HG03196 (cell line): ENCODE results near the gene MAN1C1.
"Not testable (repeated sequence)": the region's sequence is repeated elsewhere in the genome, so short reads cannot be mapped to it uniquely, and the experiment has no call there.

ENCODE experiments used
- ATAC-seq: cut with Tn5 transposase; IDR thresholded peaks from one replicate; pipeline ENCODE4 v1.9.1; 2021; ENCODE audit not compliant: unreplicated experiment

The MAN1C1 gene

GRCh38 chr1:25583519-25584370 is 32.8 kb upstream of the MAN1C1 start:
- no peak for ATAC-seq

GRCh38 chr1:25586181-25586588 is 30.4 kb upstream of the MAN1C1 start:
- no peak for ATAC-seq

- no peak for ATAC-seq
Measured at GRCh38 chr1:25587290-25587689, 29.3 kb upstream of the MAN1C1 start.

GRCh38 chr1:25588224-25588623 is 28.4 kb upstream of the MAN1C1 start:
- ATAC-seq, result not testable (repeated sequence)

GRCh38 chr1:25588786-25589185 is 27.8 kb upstream of the MAN1C1 start:
- not testable (repeated sequence) for ATAC-seq

GRCh38 chr1:25590096-25590824 is 26.3 kb upstream of the MAN1C1 start:
- ATAC-seq, result no peak

- ATAC-seq, result no peak
Measured at GRCh38 chr1:25593861-25594260, 22.7 kb upstream of the MAN1C1 start.

- no peak for ATAC-seq
Measured at GRCh38 chr1:25594971-25595370, 21.6 kb upstream of the MAN1C1 start.

GRCh38 chr1:25596641-25597040 is 19.9 kb upstream of the MAN1C1 start:
- ATAC-seq, result not testable (repeated sequence)

GRCh38 chr1:25598879-25599278 is 17.7 kb upstream of the MAN1C1 start:
- ATAC-seq, result no peak

GRCh38 chr1:25599969-25600610 is 16.5 kb upstream of the MAN1C1 start:
- ATAC-seq, result no peak

- ATAC-seq, result not testable (repeated sequence)
Measured at GRCh38 chr1:25600971-25601699, 15.5 kb upstream of the MAN1C1 start.

- ATAC-seq, result not testable (repeated sequence)
Measured at GRCh38 chr1:25603779-25604538, 12.6 kb upstream of the MAN1C1 start.

GRCh38 chr1:25607123-25607522 is 9.5 kb upstream of the MAN1C1 start:
- ATAC-seq, result no peak

GRCh38 chr1:25608488-25609178 is 8.0 kb upstream of the MAN1C1 start:
- ATAC-seq, result peak; percentile 66

- no peak for ATAC-seq
Measured at GRCh38 chr1:25609921-25610320, 6.7 kb upstream of the MAN1C1 start.

- no peak for ATAC-seq
Measured at GRCh38 chr1:25610822-25611630, 5.6 kb upstream of the MAN1C1 start.

- ATAC-seq, result no peak
Measured at GRCh38 chr1:25611843-25612242, 4.7 kb upstream of the MAN1C1 start.

GRCh38 chr1:25612421-25612820 is 4.2 kb upstream of the MAN1C1 start:
- ATAC-seq, result no peak
